T47D (cell line): ENCODE measurements around the gene CRB3.

Experiments
- DNase-seq, 2 experiments: peaks; one replicate each; pipeline versions ENCODE4 v3.0.0 to v3.0.0-alpha.2; 2011 to 2012; ENCODE audit warnings: low read depth in 1 of 2, low spot score in 1 of 2
- JUND ChIP-seq: IDR thresholded peaks from 2 replicates; pipeline ENCODE4 v1.6.1; 2012; ENCODE audit warnings: low read depth
- in situ Hi-C: cut with HindIII; loops from 2 replicates; pipeline ENCODE4 v1.10.0; 2016; ENCODE audit warnings: low sequenced_read_pairs, low pct_unique_long_range_greater_than_20kb

Gene CRB3

DNA sequence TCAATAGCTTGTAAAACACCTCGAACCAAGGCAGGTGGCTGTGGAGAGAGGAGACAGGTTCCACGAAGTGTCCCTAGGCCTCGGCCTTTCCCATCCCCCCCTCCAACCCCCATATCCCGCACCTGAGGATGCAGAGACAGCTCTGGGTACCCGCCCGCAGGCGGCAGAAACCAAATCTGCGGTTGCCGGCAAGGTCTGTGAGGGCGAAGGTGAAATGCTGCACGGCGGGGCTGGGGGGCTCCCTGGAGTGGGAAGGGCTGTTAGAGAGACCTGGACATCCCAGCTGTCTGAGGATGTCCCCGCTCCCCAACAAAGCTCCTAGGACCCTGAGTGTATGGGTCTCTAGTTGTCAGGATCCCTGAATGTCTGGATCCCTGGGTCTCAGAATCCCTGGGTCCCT, 14.7 kb downstream of the CRB3 start:
- in situ Hi-C loops, result no loop called here
- DNase-seq, result no peak
- TF ChIP-seq JUND, result no peak

DNA sequence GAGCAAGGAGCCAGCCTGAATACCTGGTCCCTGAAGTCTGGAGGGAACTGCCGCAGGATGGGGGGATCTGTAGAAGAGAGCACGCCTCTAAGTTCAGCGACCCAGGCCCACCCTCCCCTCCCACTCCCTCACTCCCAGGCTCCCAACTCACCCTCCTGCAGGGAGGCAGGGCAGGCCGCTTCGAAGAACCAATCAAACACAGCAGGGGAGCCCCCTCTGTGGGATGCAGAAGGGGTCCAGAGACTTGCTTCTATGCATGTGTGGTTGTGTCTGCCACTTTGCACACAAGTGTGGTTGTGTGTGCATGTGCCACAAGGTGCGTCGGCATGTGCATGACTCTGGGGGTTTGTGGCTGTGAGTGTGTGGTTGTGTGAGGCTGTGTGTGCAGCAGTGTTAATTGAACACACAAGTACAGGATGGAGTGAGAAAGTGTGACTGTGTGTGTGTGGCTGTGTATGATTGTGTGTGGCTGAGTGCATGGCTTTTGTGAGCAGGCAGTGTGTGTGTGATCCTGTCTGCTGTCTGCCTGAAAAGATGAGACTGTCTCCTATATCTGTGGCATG, 15.8 kb downstream of the CRB3 start:
- no peak for DNase-seq
- in situ Hi-C loops, result no loop called here
- TF ChIP-seq JUND, result no peak

DNA sequence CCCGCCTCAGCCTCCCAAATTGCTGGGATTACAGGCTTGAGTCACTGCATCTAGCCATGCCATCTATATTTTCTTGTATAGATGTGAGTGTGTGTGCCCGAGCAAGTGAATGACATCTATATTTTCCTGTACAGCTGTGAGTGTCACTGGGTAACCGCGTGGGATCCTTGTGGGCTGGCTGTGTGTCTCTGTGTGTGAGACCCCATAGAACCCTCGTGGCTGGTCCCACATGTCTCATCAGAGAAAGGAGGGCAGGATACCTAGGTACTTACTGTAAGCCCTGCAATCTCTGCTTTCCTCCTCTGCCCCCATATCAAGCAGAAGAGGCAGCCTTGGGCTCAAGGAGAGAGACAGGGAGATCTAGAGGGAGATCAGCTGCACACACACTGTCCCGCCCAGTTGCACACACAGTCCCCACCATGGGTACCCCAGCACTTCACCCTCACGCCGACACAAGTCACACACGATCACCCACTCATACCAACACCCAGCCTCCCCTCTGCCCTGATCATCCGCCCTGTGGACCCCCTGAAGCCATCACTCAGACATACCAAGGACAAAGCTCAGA, 16.9 kb downstream of the CRB3 start:
- no peak for TF ChIP-seq JUND
- no peak for DNase-seq
- in situ Hi-C loops, result no loop called here

- DNase-seq, result no peak
- no peak for TF ChIP-seq JUND
- in situ Hi-C loops, result no loop called here
Observed at GRCh38 chr19:6481541-6482342, 17.7 kb downstream of the CRB3 start, which contains the start of gene DENND1C. Gene DENND1C (minus strand): TSS chr19:6481787. CDS start chr19:6481695, 92 bp downstream.

- no peak for TF ChIP-seq JUND
- in situ Hi-C loops, result no loop called here
- DNase-seq, result no peak
Observed at GRCh38 chr19:6482343-6482686, 18.2 kb downstream of the CRB3 start.

DNA sequence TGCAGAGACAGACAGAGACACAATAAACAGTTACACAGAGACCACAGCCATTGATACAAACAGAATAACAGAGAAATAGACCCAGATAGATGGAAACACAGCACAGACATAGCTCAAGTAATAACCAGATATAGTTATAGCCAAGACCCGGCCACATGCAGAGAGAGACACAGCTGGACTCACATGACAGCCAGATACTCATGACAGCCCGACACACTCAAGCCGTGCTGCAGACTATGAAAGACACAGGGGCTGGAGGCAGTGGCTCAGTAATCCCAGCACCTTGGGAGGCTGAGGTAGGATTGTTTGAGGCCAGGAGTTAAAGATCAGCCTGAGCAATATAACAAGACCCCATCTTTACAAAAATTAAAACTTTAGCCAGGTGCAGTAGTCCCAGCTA, 19.2 kb downstream of the CRB3 start:
- no peak for TF ChIP-seq JUND
- in situ Hi-C loops, result no loop called here
- DNase-seq, result no peak

DNA sequence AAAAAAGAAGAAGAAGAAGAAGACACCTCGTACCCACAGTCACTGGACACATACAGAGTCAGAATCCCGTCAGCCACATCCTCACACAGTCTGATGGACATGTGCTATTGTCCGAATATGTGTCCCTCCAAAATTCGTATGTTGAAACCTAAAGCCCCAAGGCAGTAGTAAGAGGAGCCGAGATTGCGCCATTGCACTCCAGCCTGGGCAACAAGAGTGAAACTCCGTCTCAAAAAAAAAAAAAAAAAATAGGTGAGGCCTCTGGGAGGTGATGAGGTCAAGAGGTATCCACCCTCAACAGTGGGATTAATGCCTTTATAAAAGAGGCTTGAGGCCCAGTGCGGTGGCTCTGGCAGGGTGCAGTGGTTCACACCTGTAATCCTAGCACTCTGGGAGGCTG, 20.2 kb downstream of the CRB3 start:
- no peak for DNase-seq
- in situ Hi-C loops, result no loop called here
- no peak for TF ChIP-seq JUND

DNA sequence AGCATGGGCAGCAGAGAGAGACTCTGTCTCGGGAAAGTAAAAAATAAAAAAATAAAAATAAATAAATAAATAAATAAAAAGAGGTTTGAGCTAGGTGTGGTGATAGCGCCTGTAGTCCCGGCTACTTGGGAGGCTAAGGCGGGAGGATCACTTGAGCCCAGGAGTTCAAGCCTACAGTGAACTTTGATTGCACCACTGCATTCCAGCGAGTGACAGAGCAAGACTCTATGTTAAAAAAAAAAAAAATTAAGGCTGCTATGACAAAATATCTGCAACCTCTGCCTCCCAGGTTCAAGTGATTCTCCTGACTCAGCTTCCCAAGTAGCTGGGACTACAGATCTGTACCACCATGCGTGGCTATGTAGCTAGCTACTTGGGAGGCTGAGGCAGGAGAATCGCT, 20.8 kb downstream of the CRB3 start:
- in situ Hi-C loops, result no loop called here
- no peak for TF ChIP-seq JUND
- no peak for DNase-seq

GRCh38 chr19:6489278-6490061, 25.4 kb downstream of the CRB3 start:
- DNase-seq, result no peak
- in situ Hi-C loops, result no loop called here
- no peak for TF ChIP-seq JUND

GRCh38 chr19:6490134-6490533, 26.1 kb downstream of the CRB3 start:
- in situ Hi-C loops, result no loop called here
- no peak for TF ChIP-seq JUND
- no peak for DNase-seq

DNA sequence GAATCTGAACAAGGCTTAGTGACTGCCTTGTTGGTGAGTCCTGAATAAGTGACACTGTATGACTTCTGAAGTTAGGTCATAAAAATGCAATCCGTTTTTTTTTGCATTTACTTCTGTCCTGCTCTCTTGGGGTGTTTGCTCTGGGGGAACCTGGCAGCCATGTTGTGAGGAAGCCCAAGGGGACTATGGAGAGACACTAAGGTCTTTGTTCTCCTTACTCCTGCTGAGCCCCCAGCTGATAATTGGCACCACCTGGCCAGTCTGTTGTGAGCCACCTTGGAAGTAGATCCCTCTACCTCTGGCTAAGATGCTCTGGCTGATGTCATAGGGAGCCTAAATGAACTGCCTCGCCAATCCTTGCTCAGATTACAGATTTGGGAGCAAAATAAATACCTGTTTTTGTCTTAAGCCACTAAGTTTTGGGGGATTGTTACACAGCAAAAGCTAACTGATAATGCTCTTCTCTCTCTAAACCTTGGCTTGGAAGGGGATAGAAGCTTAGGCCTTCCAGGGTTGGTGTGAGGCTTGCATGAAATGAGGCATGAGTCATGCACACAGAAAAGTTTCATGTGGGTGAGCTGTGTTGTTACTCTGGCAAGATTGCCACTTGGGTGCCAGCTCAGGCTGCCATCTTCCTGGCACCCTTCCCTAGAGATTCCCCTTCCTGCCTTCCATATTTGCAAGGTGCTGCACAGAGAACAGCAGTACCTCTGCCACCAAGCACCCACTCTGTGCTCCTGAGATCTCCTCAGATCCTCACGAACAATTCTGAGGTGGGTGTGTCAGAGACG, 27.9 kb downstream of the CRB3 start:
- TF ChIP-seq JUND, result no peak
- in situ Hi-C loops, result no loop called here
- no peak for DNase-seq

DNA sequence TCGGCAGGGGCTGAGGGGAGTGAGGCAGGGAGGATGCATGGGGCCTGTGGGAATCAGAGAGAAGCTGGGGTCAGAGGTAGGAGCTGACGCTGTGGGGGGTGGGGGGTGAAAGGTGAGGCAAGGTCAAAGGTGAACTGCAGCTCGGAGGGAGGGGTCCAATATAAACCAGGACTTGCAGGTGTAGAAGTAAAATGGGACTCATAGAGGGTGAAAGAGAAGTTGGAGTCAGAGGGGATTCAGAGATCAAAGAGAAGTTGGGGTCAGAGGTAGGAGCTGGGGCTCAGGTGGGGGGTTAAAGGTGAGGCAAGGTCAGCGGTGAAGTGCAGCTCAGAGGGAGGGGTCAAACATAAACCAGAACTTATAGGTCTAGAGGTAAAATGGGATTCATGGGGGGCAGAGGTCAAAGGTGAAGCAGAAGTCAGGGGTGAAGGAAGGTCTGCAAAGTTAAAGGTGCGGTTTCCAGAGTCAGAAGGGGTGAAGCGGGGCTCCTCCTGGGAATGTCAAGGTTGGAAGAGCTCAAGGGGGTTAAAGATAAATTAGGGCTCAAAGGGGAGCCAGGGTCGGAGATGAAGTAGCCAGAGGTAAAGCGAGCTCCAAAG, 30.5 kb downstream of the CRB3 start:
- TF ChIP-seq JUND, result no peak
- DNase-seq, result no peak
- in situ Hi-C loops, result no loop called here
